Breast epithelium (tissue), 4 donors: Measurements from ENCODE around the gene CACNA1E. TPM values are rescaled to one million over a fixed set of nuclear protein-coding genes. Genes with fewer than 3 reads are reported as not detected.

Experiments
- DNase-seq, 2 donors: peaks; one replicate each; pipeline ENCODE4 v3.0.0-alpha.2; 2019; ENCODE audit warnings: low spot score in 2 of 2
- H3K27ac ChIP-seq, 2 donors: fragments of 200-600 bp; sonication (generic) in 1 of 2; one replicate each; pipeline ENCODE4 v1.5.1; 2016 to 2019; ENCODE audit warnings: mild to moderate bottlenecking in 1 of 2
- H3K27me3 ChIP-seq, 2 donors: fragments of 200-600 bp; sonication (generic) in 1 of 2; one replicate each; pipeline versions ENCODE4 v1.5.1 to v1.6.0; 2017 to 2019; ENCODE audit warnings: control low read depth in 1 of 2, mild to moderate bottlenecking in 1 of 2
- H3K36me3 ChIP-seq: fragments of 200-600 bp; one replicate; pipeline ENCODE4 v1.5.1; 2019
- H3K4me1 ChIP-seq, 2 donors: fragments of 200-600 bp; sonication (generic); one replicate each; pipeline ENCODE4 v1.5.1; 2016 to 2019; ENCODE audit warnings: control low read depth in 1 of 2
- H3K4me3 ChIP-seq, 3 donors: fragments of 200-600 bp; sonication (generic); 1 replicate in 2 of 3; 2 replicates in 1 of 3; pipeline ENCODE4 v1.5.1; 2016 to 2019; ENCODE audit warnings: mild to moderate bottlenecking in 3 of 3, moderate library complexity in 2 of 3
- H3K9me3 ChIP-seq, 2 donors: fragments of 200-600 bp; sonication (generic) in 1 of 2; one replicate each; pipeline ENCODE4 v1.5.1; 2016 to 2019; ENCODE audit warnings: control low read depth in 1 of 2
- CTCF ChIP-seq, 3 donors: fragments of 450-650 bp; IDR thresholded peaks; one replicate each; pipeline ENCODE4 v1.5.1; 2016 to 2017; ENCODE audit warnings: antibody characterized with exemption in 3 of 3, mild to moderate bottlenecking in 3 of 3, moderate library complexity in 3 of 3
- POLR2A ChIP-seq: fragments of 450-650 bp; IDR thresholded peaks from one replicate; pipeline ENCODE4 v1.6.1; 2016; ENCODE audit warnings: antibody characterized with exemption, mild to moderate bottlenecking, moderate library complexity
- POLR2AphosphoS5 ChIP-seq, 3 donors: sonication (generic); formaldehyde crosslinking; IDR thresholded peaks; one replicate each; pipeline ENCODE4 v1.6.1; 2017; ENCODE audit warnings: antibody characterized with exemption in 3 of 3
- intact Hi-C: fragments of 100-400 bp; cut with DNase I; formaldehyde crosslinking; loops from one replicate; pipeline ENCODE4 v1.15.1; 2023; ENCODE audit warnings: low total_unique reads
- total RNA-seq, 3 donors: library from RNA; depleted of rRNA; stranded (reverse); fragments of >200 nt; gene quantifications; one replicate each; pipeline ENCODE4 v1.1.0, GENCODE V29; 2016

The CACNA1E gene
- total RNA-seq, 3 donors from 2014 or later, result under 0.01 TPM; not detected in 2

DNA sequence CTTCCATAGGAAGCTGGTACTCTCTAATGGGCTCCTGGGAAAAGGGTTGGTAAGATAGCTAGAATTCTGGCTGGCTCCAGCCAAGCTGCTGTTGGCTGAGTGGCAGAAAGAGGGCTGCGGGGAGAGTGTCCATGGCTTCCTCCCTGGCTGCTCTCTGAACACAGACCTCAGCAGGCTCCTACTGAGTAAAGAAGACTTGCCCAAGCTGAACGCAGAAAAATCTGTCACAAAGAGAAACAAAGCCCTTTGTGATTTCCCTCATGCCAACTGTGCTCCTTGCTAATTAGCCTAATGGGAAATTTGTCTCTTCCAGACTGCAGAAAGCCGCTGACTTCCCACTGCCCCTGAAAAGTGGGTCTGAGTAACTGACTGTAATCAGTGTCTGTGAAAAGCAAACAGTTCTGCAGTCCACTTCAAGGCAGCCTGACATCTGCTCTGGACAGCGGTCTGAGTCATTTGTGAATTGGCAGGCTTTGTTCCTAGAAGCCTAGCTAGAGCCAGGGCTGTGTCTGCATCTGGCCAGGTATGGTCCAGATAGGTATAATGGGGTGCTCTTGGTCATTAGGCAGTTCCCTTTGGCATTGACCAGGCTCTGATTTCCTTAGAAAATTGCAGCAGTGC lies 295.4 kb downstream of the CACNA1E start:
- intact Hi-C loops, result no loop called here

DNA sequence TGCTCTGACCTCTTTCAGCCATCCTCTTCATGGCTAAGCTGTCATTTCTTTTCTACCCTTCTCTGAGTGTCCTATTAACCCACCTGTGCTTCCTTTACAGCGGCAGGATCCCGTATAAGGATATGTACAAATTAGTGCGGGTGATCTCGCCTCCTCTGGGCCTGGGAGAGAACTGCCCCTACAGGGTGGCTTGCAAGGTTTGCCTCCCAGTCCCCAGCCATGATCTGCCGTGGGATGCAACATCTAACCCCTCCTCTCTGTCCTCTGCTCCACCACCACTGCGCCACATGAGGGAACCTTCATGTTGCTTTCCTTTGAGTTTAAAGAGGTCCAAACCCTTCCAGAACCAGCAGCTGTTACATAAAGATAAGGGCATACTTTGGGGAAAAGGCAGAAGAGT lies 296.0 kb downstream of the CACNA1E start:
- Histone ChIP-seq H3K36me3 (no peaks in the 10 kb centered on the region), H3K27me3 (no peaks in the 10 kb centered on the region), H3K4me3 (no peak overlapping the region), H3K9me3 (no peaks in the 10 kb centered on the region), H3K27ac (no peak overlapping the region), H3K4me1 (no peaks in the 10 kb centered on the region)
- intact Hi-C loops, result no loop called here
- TF ChIP-seq POLR2AphosphoS5 (IDR thresholded peaks at IDR 0.05) (no peak), CTCF (IDR thresholded peaks at IDR 0.05) (no peak), POLR2A (no peak)
- DNase-seq, result no peak

More for the DNA sequence above, 295.4 kb downstream of the CACNA1E start:
- DNase-seq, result no peak
- H3K4me1 ChIP-seq, result no peaks in the 10 kb centered on the region
- H3K27me3 ChIP-seq, result no peaks in the 10 kb centered on the region
- H3K27ac ChIP-seq, result no peak overlapping the region
- no peaks in the 10 kb centered on the region for H3K36me3 ChIP-seq
- H3K4me3 ChIP-seq, result no peak overlapping the region
- H3K9me3 ChIP-seq, result no peaks in the 10 kb centered on the region
- no peak for TF ChIP-seq POLR2A
- no peak for TF ChIP-seq CTCF (IDR thresholded peaks at IDR 0.05)

DNA sequence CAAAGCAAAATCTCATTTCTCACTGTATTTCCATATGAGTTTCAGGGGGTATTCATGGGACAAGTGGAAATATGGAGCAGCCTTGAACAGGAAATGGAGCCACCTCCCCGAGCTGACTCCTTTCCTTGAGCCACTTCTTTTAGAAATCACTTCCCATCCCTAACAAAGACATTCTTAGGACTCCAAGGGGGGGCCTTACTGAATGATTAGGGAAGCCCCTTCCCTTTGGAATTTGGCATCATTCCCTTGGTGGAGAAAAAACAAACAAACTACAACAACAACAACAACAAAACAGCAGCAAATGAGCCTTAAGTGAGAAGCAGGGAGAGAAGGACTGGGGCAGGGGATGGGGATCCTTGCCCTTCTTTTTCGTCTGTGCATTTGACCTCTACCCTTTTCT lies 299.9 kb downstream of the CACNA1E start:
- no peak for DNase-seq
- H3K9me3 ChIP-seq, result no peaks in the 10 kb centered on the region
- no peaks in the 10 kb centered on the region for H3K27me3 ChIP-seq
- no peak overlapping the region for H3K4me3 ChIP-seq
- TF ChIP-seq POLR2AphosphoS5 (IDR thresholded peaks at IDR 0.05), result no peak
- TF ChIP-seq CTCF (IDR thresholded peaks at IDR 0.05), result no peak
- TF ChIP-seq POLR2A, result no peak
- no peaks in the 10 kb centered on the region for H3K4me1 ChIP-seq
- intact Hi-C loops, result no loop called here
- H3K27ac ChIP-seq, result no peak overlapping the region
- no peaks in the 10 kb centered on the region for H3K36me3 ChIP-seq

- Histone ChIP-seq H3K9me3 (no peaks in the 10 kb centered on the region), H3K4me1 (no peaks in the 10 kb centered on the region), H3K4me3 (no peak overlapping the region), H3K27me3 (no peaks in the 10 kb centered on the region), H3K36me3 (no peaks in the 10 kb centered on the region), H3K27ac (no peak overlapping the region)
- no peak for DNase-seq
- intact Hi-C loops, result no loop called here
- TF ChIP-seq POLR2AphosphoS5 (IDR thresholded peaks at IDR 0.05) (no peak), POLR2A (no peak)
Measured at GRCh38 chr1:181784039-181784683, 300.8 kb downstream of the CACNA1E start.

- intact Hi-C loops, result no loop called here
- DNase-seq, result peak in 1 of 2 donors; percentile 42
Measured at GRCh38 chr1:181789395-181789794, 306.1 kb downstream of the CACNA1E start.

More at GRCh38 chr1:181789395-181789794, 306.1 kb downstream of the CACNA1E start:
- Histone ChIP-seq H3K9me3 (no peaks in the 10 kb centered on the region), H3K4me3 (no peak overlapping the region), H3K27ac (no peak overlapping the region), H3K4me1 (no peaks in the 10 kb centered on the region), H3K27me3 (peaks cover 0 to 1% of the 10 kb centered on the region in 2 donors), H3K36me3 (no peaks in the 10 kb centered on the region)
- TF ChIP-seq POLR2AphosphoS5 (IDR thresholded peaks at IDR 0.05) (no peak), CTCF (IDR thresholded peaks at IDR 0.05) (no peak), POLR2A (no peak)
